Stimulated activated memory B cell treated with anti-CD40 and anti-IgM and Interleukin-4, amounts not matched to agents 10 μg/mL and 1 μg/mL and 100 μg/mL, for 72 hours (primary cell): ENCODE data around the gene CUX1.

Experiments
- ATAC-seq: fragments of 150-1000 bp; cut with Tn5 transposase; 2 replicates; pipeline ENCODE4 v1.10.0; 2021
- H3K27ac Mint-ChIP-seq: one replicate; pipeline ENCODE4 v1.8.0; 2022; ENCODE audit warnings: mild to moderate bottlenecking, mixed read lengths
- H3K27me3 Mint-ChIP-seq: one replicate; pipeline ENCODE4 v1.8.0; 2022; ENCODE audit warnings: mixed read lengths
- H3K36me3 Mint-ChIP-seq: one replicate; pipeline ENCODE4 v1.8.0; 2022; ENCODE audit warnings: mixed read lengths
- H3K4me1 Mint-ChIP-seq: one replicate; pipeline ENCODE4 v1.8.0; 2022; ENCODE audit warnings: mixed read lengths
- H3K4me3 Mint-ChIP-seq: one replicate; pipeline ENCODE4 v1.8.0; 2022; ENCODE audit warnings: mild to moderate bottlenecking, moderate library complexity, mixed read lengths
- H3K9me3 Mint-ChIP-seq: one replicate; pipeline ENCODE4 v1.8.0; 2022; ENCODE audit warnings: mixed read lengths

Gene CUX1

GRCh38 chr7:102097601-102098161 is 280.3 kb downstream of the CUX1 start:
- no peak overlapping the region for H3K4me3 Mint-ChIP-seq
- no peaks in the 10 kb centered on the region for H3K4me1 Mint-ChIP-seq
- peaks cover 18% of the 10 kb centered on the region for H3K36me3 Mint-ChIP-seq
- H3K27me3 Mint-ChIP-seq: no peaks in the 10 kb centered on the region
- H3K27ac Mint-ChIP-seq: no peak overlapping the region
- ATAC-seq: no peak
- H3K9me3 Mint-ChIP-seq: no peaks in the 10 kb centered on the region

DNA sequence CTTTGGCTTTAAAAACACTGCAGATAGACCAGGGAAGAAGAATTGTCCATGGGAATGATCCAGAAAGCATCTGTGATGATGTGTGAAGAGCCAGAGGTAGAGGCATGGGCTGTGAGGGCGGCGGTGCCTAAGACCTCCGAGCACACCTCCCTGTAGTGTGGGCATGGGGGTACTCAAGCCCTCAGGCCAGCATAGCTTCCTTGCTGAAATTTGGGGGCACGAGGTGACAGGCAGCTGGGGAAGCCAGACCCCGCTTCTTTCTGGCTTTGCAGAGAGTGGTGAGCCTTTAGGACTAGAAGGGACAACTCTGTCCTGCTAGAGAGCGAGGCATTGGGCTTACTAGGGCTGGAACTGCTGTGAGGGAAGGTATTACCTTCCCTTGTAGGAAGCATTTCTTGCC is 281.6 kb downstream of the CUX1 start:
- H3K4me3 Mint-ChIP-seq: no peak overlapping the region
- no peaks in the 10 kb centered on the region for H3K4me1 Mint-ChIP-seq
- no peaks in the 10 kb centered on the region for H3K9me3 Mint-ChIP-seq
- H3K36me3 Mint-ChIP-seq: peaks cover 29% of the 10 kb centered on the region
- no peaks in the 10 kb centered on the region for H3K27me3 Mint-ChIP-seq
- no peak for ATAC-seq
- H3K27ac Mint-ChIP-seq: no peak overlapping the region

DNA sequence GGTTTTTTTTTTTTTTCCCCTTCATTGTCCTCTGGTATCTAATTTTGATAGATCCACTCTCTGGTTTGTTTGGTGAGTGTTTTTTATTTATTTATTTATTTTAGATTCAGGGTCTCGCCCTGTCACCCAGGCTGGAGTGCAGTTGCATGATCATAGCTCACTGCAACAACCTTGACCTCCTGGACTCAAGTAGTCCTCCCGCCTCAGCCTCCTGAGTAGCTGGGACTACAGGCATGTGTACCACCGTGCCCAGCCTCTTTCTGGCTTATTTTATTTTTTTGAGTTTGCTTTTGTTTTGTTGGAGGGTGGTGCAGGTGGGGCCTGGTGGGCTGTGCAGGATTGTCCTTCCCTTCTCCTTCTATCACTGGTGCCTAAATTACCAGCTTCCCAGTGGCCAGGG is 282.0 kb downstream of the CUX1 start:
- H3K9me3 Mint-ChIP-seq: no peaks in the 10 kb centered on the region
- H3K4me3 Mint-ChIP-seq: no peak overlapping the region

GRCh38 chr7:102101111-102101551 is 283.7 kb downstream of the CUX1 start:
- no peaks in the 10 kb centered on the region for H3K27me3 Mint-ChIP-seq
- H3K9me3 Mint-ChIP-seq: no peaks in the 10 kb centered on the region
- no peak for ATAC-seq
- no peaks in the 10 kb centered on the region for H3K4me1 Mint-ChIP-seq
- H3K36me3 Mint-ChIP-seq: peaks cover 48% of the 10 kb centered on the region
- no peak overlapping the region for H3K4me3 Mint-ChIP-seq
- H3K27ac Mint-ChIP-seq: no peak overlapping the region

More for the DNA sequence above, 282.0 kb downstream of the CUX1 start:
- Mint-ChIP-seq H3K27me3 (no peaks in the 10 kb centered on the region), H3K36me3 (peaks cover 34% of the 10 kb centered on the region), H3K27ac (no peak overlapping the region), H3K4me1 (no peaks in the 10 kb centered on the region)
- no peak for ATAC-seq

- no peaks in the 10 kb centered on the region for H3K4me1 Mint-ChIP-seq
- no peak overlapping the region for H3K4me3 Mint-ChIP-seq
- peaks cover 53% of the 10 kb centered on the region for H3K36me3 Mint-ChIP-seq
- no peaks in the 10 kb centered on the region for H3K9me3 Mint-ChIP-seq
- ATAC-seq: no peak
- no peaks in the 10 kb centered on the region for H3K27me3 Mint-ChIP-seq
- no peak overlapping the region for H3K27ac Mint-ChIP-seq
Measured at GRCh38 chr7:102101926-102102325, 284.5 kb downstream of the CUX1 start.

DNA sequence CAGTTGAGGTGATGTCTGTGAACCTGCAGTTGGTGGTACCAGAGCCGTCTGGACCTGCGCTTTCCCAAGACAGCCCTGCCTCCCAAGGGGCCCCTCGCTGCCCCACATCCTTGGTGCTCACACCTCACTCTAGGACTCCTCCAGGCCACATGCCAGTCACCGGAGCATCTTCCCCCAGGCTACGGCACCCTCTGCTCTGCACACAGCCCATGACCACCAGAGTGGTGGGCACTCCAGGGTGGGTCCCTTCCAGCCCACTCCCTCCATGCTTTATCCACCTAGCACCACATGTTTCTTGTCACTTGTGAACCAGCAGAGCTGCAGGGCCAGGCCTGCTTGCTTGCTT is 285.6 kb downstream of the CUX1 start:
- ATAC-seq: no peak
- H3K27ac Mint-ChIP-seq: no peak overlapping the region
- no peaks in the 10 kb centered on the region for H3K27me3 Mint-ChIP-seq
- H3K36me3 Mint-ChIP-seq: peaks cover 54% of the 10 kb centered on the region
- no peaks in the 10 kb centered on the region for H3K9me3 Mint-ChIP-seq
- no peaks in the 10 kb centered on the region for H3K4me1 Mint-ChIP-seq
- H3K4me3 Mint-ChIP-seq: no peak overlapping the region

DNA sequence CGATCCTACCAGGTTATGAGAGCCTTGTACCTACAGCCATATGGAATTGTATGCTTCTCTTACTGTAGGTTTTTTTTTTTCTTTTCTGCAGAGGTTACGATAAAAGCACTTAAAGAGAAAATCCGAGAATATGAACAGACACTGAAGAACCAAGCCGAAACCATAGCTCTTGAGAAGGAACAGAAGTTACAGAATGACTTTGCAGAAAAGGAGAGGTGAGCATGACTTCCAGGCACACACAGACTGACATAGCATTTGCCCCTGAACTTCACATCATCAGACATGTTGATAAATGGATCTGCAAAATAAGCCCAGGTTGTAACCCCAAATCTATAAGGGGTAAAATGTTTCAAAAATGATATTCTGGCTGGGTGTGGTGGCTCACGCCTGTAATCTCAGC is 286.8 kb downstream of the CUX1 start:
- Mint-ChIP-seq H3K36me3 (peaks cover 49% of the 10 kb centered on the region), H3K9me3 (no peaks in the 10 kb centered on the region), H3K4me1 (no peaks in the 10 kb centered on the region), H3K4me3 (no peak overlapping the region), H3K27me3 (no peaks in the 10 kb centered on the region), H3K27ac (no peak overlapping the region)
- no peak for ATAC-seq

DNA sequence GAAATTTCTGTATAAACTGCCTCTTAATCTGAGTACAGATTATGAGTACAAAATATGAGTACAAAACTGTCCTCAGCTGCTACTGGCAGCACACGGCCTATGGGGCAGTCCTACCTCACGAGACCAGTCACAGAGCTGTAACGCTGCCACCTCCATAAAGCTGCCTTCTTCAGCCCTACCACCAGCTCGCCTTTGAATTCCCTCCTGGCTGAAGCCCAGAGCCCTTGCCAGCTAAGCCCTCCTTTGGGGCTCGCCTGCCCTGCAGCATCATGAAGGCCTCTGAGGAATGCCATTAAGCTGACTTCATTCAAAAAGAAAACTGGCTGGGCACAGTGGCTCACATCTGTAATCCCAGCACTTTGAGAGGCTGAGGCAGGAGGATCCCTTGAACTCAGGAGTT is 289.2 kb downstream of the CUX1 start:
- peaks cover 43% of the 10 kb centered on the region for H3K36me3 Mint-ChIP-seq
- ATAC-seq: no peak
- no peak overlapping the region for H3K27ac Mint-ChIP-seq
- H3K4me3 Mint-ChIP-seq: no peak overlapping the region
- no peaks in the 10 kb centered on the region for H3K9me3 Mint-ChIP-seq
- no peaks in the 10 kb centered on the region for H3K27me3 Mint-ChIP-seq
- no peaks in the 10 kb centered on the region for H3K4me1 Mint-ChIP-seq

DNA sequence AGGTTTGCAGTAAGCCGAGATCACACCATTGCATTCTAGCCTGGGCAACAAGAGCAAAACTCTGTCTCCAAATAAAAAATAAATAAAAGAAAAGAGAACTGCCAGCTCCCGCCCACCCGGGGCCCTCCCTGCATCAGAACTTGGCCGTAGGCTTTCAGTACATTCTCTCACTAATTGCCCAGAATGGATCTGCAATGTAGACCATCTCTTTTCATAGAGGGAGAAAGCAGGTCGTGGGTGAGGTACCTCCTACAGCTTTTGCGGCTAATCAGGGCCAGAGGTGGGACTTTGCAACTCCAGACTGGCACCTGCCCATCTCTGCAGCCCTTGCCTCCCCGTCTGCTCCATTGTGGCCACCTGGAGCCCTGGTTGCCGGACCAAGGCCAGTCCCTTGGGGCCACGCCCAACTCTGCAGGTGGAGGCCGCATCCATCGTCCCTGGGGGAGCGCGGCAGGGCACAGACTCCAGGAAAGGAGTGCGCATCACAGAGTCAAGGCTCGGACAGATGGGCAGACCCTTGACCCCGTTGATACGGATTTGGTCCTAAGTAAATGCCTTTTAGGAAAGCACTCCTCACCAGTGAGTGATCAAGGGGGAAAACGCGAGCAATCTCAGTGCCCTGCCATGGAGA is 290.2 kb downstream of the CUX1 start:
- no peaks in the 10 kb centered on the region for H3K9me3 Mint-ChIP-seq
- peaks cover 53% of the 10 kb centered on the region for H3K36me3 Mint-ChIP-seq
- H3K27ac Mint-ChIP-seq: no peak overlapping the region
- H3K4me3 Mint-ChIP-seq: no peak overlapping the region
- H3K4me1 Mint-ChIP-seq: no peaks in the 10 kb centered on the region
- no peaks in the 10 kb centered on the region for H3K27me3 Mint-ChIP-seq
- ATAC-seq: no peak

- no peak for ATAC-seq
- Mint-ChIP-seq H3K4me3 (no peak overlapping the region), H3K27me3 (no peaks in the 10 kb centered on the region), H3K36me3 (peaks cover 49% of the 10 kb centered on the region), H3K9me3 (no peaks in the 10 kb centered on the region), H3K4me1 (no peaks in the 10 kb centered on the region), H3K27ac (no peak overlapping the region)
Measured at GRCh38 chr7:102111061-102112041, 293.9 kb downstream of the CUX1 start.

GRCh38 chr7:102115181-102115580 is 297.8 kb downstream of the CUX1 start:
- no peaks in the 10 kb centered on the region for H3K4me1 Mint-ChIP-seq
- no peak overlapping the region for H3K4me3 Mint-ChIP-seq
- no peaks in the 10 kb centered on the region for H3K27me3 Mint-ChIP-seq
- no peaks in the 10 kb centered on the region for H3K9me3 Mint-ChIP-seq
- ATAC-seq: no peak
- H3K27ac Mint-ChIP-seq: no peak overlapping the region
- peaks cover 67% of the 10 kb centered on the region for H3K36me3 Mint-ChIP-seq

DNA sequence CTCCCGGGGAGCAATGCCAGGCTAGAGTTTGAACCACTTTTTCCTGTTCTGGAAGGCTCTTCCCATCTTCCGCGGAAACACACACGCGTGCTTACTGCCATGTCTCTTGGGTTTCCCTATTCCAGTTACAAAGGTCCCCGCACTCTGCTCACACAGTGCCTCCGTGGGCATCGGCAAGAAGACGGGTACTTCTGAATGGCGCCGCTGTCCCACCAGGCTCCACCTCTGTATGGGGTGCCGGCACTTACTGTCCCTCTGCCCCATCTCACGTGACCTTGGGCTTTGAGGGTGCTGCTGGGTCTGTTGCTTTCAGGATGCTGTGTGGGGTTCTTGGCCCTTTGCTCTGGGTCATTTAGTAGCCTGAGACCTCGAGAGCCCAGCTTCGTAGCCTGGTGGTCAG is 298.5 kb downstream of the CUX1 start:
- Mint-ChIP-seq H3K9me3 (no peaks in the 10 kb centered on the region), H3K27me3 (no peaks in the 10 kb centered on the region), H3K4me1 (no peaks in the 10 kb centered on the region), H3K4me3 (no peak overlapping the region), H3K27ac (no peak overlapping the region), H3K36me3 (peaks cover 71% of the 10 kb centered on the region)
- ATAC-seq: no peak

- no peak overlapping the region for H3K27ac Mint-ChIP-seq
- peaks cover 13% of the 10 kb centered on the region for H3K4me1 Mint-ChIP-seq
Measured at GRCh38 chr7:102117743-102118142, 300.3 kb downstream of the CUX1 start.

DNA sequence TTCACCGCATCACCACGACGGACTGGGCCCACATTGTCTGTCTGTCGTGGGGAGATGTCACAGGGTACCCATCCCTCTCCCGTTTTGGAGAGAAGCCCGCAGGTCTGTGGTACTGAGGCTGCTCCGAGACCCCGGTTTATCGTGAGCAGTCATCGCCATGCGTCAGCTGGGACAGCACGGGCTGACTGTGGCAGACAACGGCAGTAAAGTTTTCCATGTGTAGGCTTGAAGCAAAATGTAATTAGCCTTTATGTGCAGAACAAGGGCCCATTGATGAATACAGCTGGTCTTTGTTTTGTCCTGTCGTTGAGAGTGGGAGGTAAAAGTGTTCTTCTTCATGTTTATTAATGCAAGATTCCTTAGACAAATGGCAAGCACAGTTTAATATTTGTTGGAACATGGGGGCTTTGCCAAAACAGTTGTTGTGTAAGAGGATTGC is 301.8 kb downstream of the CUX1 start:
- no peak overlapping the region for H3K4me3 Mint-ChIP-seq
- peaks cover 56% of the 10 kb centered on the region for H3K36me3 Mint-ChIP-seq
- peaks cover 17% of the 10 kb centered on the region for H3K4me1 Mint-ChIP-seq
- no peak overlapping the region for H3K27ac Mint-ChIP-seq
- no peaks in the 10 kb centered on the region for H3K27me3 Mint-ChIP-seq
- H3K9me3 Mint-ChIP-seq: no peaks in the 10 kb centered on the region
- ATAC-seq: no peak

More at GRCh38 chr7:102117743-102118142, 300.3 kb downstream of the CUX1 start:
- H3K36me3 Mint-ChIP-seq: peaks cover 59% of the 10 kb centered on the region
- H3K27me3 Mint-ChIP-seq: no peaks in the 10 kb centered on the region
- ATAC-seq: no peak
- no peak overlapping the region for H3K4me3 Mint-ChIP-seq
- no peaks in the 10 kb centered on the region for H3K9me3 Mint-ChIP-seq

- H3K36me3 Mint-ChIP-seq: peaks cover 54% of the 10 kb centered on the region
- no peaks in the 10 kb centered on the region for H3K9me3 Mint-ChIP-seq
Measured at GRCh38 chr7:102119925-102120324, 302.5 kb downstream of the CUX1 start.

More at GRCh38 chr7:102119925-102120324, 302.5 kb downstream of the CUX1 start:
- Mint-ChIP-seq H3K27ac (no peak overlapping the region), H3K4me3 (no peak overlapping the region), H3K4me1 (peaks cover 23% of the 10 kb centered on the region), H3K27me3 (no peaks in the 10 kb centered on the region)
- no peak for ATAC-seq
